HCT116 (cell line): ENCODE results near the gene CACNA1S. TPM values are rescaled to one million over a fixed set of nuclear protein-coding genes. Genes with fewer than 3 reads are reported as not detected.

Source experiments
- ATAC-seq: fragments of 200-7000 bp; cut with Tn5 transposase; 2 replicates; pipeline ENCODE4 v1.9.1; 2020; ENCODE audit warnings: mild to moderate bottlenecking, moderate library complexity
- BruUV-seq: library from RNA; stranded (reverse); fragments of 400-500 nt; replicated peaks from 2 replicates; lab custom pipeline; 2021; lab: Mats Ljungman, UMichigan
- CTCF ChIA-PET: fragments of 300-600 bp; sonication (Branson Sonifier 250); formaldehyde crosslinking; loops from one replicate; lab custom pipeline; 2021; ENCODE audit warnings: antibody characterized with exemption; lab: Charles Lee
- POLR2A ChIA-PET: fragments of 300-600, 350-600 bp; sonication (Branson Sonifier 250); formaldehyde crosslinking; loops from one replicate; lab custom pipeline; 2021; ENCODE audit warnings: antibody characterized with exemption; lab: Charles Lee
- RAD21 ChIA-PET, 2 experiments: fragments of 300-600 bp; sonication (Branson Sonifier 250); formaldehyde crosslinking; loops; one replicate each; lab custom pipeline; 2023; ENCODE audit warnings: low total read pairs in 2 of 2; ENCODE audit not compliant: uncharacterized antibody in 2 of 2, unreplicated experiment in 2 of 2, low non-redundant PET in 1 of 2; lab: Charles Lee
- DNase-seq: peaks from one replicate; pipeline ENCODE4 v3.0.0-alpha.2; 2010; ENCODE audit warnings: low read depth, low spot score
- H2AFZ ChIP-seq: fragments of 200-600 bp; shearing (Covaris generic), sonication (generic); 2 replicates; pipeline ENCODE4 v1.6.1; 2017; ENCODE audit warnings: low read depth, mixed run types, mixed read lengths, antibody characterized with exemption, low read length; ENCODE audit not compliant: poor library complexity, severe bottlenecking
- H3K27ac ChIP-seq: 2 replicates; pipeline ENCODE4 v1.5.1; 2012; ENCODE audit warnings: low read depth, low read length
- H3K27me3 ChIP-seq: fragments of 200-600 bp; sonication (generic); 2 replicates; pipeline ENCODE4 v1.6.1; 2016; ENCODE audit warnings: mixed run types, low read length, mixed read lengths; ENCODE audit not compliant: insufficient read depth
- H3K36me3 ChIP-seq, 2 experiments: fragments of 200-500 bp in 1 of 2; fragments of 200-600 bp in 1 of 2; sonication (Bioruptor generic) in 1 of 2; sonication (generic) in 1 of 2; 2 replicates each; pipeline versions ENCODE4 v1.5.1 to v1.6.1; 2014 to 2016; ENCODE audit warnings: low read length in 2 of 2, inconsistent platforms in 1 of 2, mixed read lengths in 1 of 2, mixed run types in 1 of 2; ENCODE audit not compliant: insufficient read depth in 2 of 2, control insufficient read depth in 1 of 2
- H3K4me1 ChIP-seq, 2 experiments: fragments of 200-600 bp in 1 of 2; sonication (generic) in 1 of 2; 2 replicates each; pipeline versions ENCODE4 v1.5.1 to v1.6.1; 2012 to 2017; ENCODE audit warnings: low read length in 2 of 2, inconsistent platforms in 1 of 2, mild to moderate bottlenecking in 1 of 2, mixed read lengths in 1 of 2, mixed run types in 1 of 2, moderate library complexity in 1 of 2; ENCODE audit not compliant: insufficient read depth in 2 of 2, control insufficient read depth in 1 of 2
- H3K4me2 ChIP-seq: fragments of 200-600 bp; sonication (generic); 2 replicates; pipeline ENCODE4 v1.6.1; 2017; ENCODE audit warnings: mixed run types, low read length, mixed read lengths
- H3K4me3 ChIP-seq, 2 experiments: fragments of 200-600 bp in 1 of 2; sonication (generic) in 1 of 2; replicated peaks in 1 of 2; 2 replicates each; pipeline ENCODE4 v1.5.1; 2011 to 2016; ENCODE audit warnings: low read length in 2 of 2, control low read depth in 1 of 2, low read depth in 1 of 2, mild to moderate bottlenecking in 1 of 2, mixed read lengths in 1 of 2, mixed run types in 1 of 2
- H3K79me2 ChIP-seq: fragments of 200-600 bp; sonication (generic); 2 replicates; pipeline ENCODE4 v1.6.1; 2017; ENCODE audit warnings: mild to moderate bottlenecking, mixed run types, low read length, moderate library complexity, mixed read lengths; ENCODE audit not compliant: insufficient read depth
- H3K9ac ChIP-seq: fragments of 200-600 bp; sonication (generic); 2 replicates; pipeline ENCODE4 v1.6.1; 2016; ENCODE audit warnings: low read length, mixed read lengths
- H3K9me2 ChIP-seq: fragments of 200-600 bp; sonication (generic), shearing (Covaris generic); 2 replicates; pipeline ENCODE4 v1.6.1; 2017; ENCODE audit warnings: mixed run types, mild to moderate bottlenecking, moderate library complexity; ENCODE audit not compliant: insufficient read depth
- H3K9me3 ChIP-seq, 2 experiments: fragments of 200-500 bp in 1 of 2; fragments of 200-600 bp in 1 of 2; sonication (Bioruptor generic) in 1 of 2; sonication (generic) in 1 of 2; 2 replicates each; pipeline ENCODE4 v1.6.1; 2014 to 2017; ENCODE audit warnings: low read length in 2 of 2, mixed read lengths in 2 of 2, inconsistent platforms in 1 of 2, low read depth in 1 of 2, mild to moderate bottlenecking in 1 of 2, mixed run types in 1 of 2, moderate library complexity in 1 of 2; ENCODE audit not compliant: control insufficient read depth in 1 of 2, insufficient read depth in 1 of 2
- H4K20me1 ChIP-seq: fragments of 200-600 bp; sonication (generic), shearing (Covaris generic); 2 replicates; pipeline ENCODE4 v1.6.1; 2017; ENCODE audit warnings: mixed run types, mild to moderate bottlenecking, moderate library complexity; ENCODE audit not compliant: insufficient read depth
- CBX3 ChIP-seq: IDR thresholded peaks from 2 replicates; pipeline ENCODE4 v1.6.1; 2012; ENCODE audit warnings: low read depth
- CEBPB ChIP-seq: IDR thresholded peaks from 2 replicates; pipeline ENCODE4 v1.6.1; 2012; ENCODE audit warnings: low read depth
- EGR1 ChIP-seq: IDR thresholded peaks from 2 replicates; pipeline ENCODE4 v1.6.1; 2012; ENCODE audit warnings: low read depth
- FOSL1 ChIP-seq: IDR thresholded peaks from 2 replicates; pipeline ENCODE4 v1.6.1; 2012; ENCODE audit warnings: low read depth
- POLR2AphosphoS5 ChIP-seq: IDR thresholded peaks from 2 replicates; pipeline ENCODE4 v1.6.1; 2011; ENCODE audit warnings: mild to moderate bottlenecking, low read depth, low read length, moderate library complexity
- RAD21 ChIP-seq: IDR thresholded peaks from 2 replicates; pipeline ENCODE4 v1.6.1; 2012; ENCODE audit warnings: low read depth, mild to moderate bottlenecking
- SIN3A ChIP-seq: IDR thresholded peaks from 2 replicates; pipeline ENCODE4 v1.6.1; 2012; ENCODE audit warnings: low read depth
- TCF7L2 ChIP-seq: IDR thresholded peaks from 2 replicates; pipeline ENCODE4 v1.7.0; 2011; ENCODE audit warnings: borderline replicate concordance, inconsistent platforms; ENCODE audit not compliant: insufficient read depth, insufficient read length; ENCODE audit errors: extremely low read depth
- intact Hi-C: fragments of 100-400 bp; cut with micrococcal nuclease; formaldehyde crosslinking; loops from 2 replicates; pipeline ENCODE4 v1.10.0; 2022
- total RNA-seq: library from RNA; stranded (reverse); gene quantifications from one replicate; pipeline ENCODE4 v1.2.1, GENCODE V29; 2021; ENCODE audit not compliant: unreplicated experiment
- TF ChIP-seq, protein P1 (sequence below), 3 experiments: fragments of 200-600 bp in 1 of 3; sonication (generic) in 1 of 3; IDR thresholded peaks in 2 of 3; conservative IDR thresholded peaks in 1 of 3; 2 replicates each; pipeline ENCODE4 v1.5.1; 2012 to 2017; ENCODE audit warnings: low read depth in 2 of 3, low read length in 2 of 3, antibody characterized with exemption in 1 of 3, borderline replicate concordance in 1 of 3, control low read depth in 1 of 3, mild to moderate bottlenecking in 1 of 3, mixed read lengths in 1 of 3, mixed run types in 1 of 3, moderate library complexity in 1 of 3; ENCODE audit not compliant: insufficient read depth in 1 of 3
- TF ChIP-seq, protein P2 (sequence below): IDR thresholded peaks from 2 replicates; pipeline ENCODE4 v1.6.1; 2012
- TF ChIP-seq, protein P3 (sequence below): IDR thresholded peaks from 2 replicates; pipeline ENCODE4 v1.6.1; 2012

CACNA1S gene
- total RNA-seq, 1 experiment from 2014 or later = not detected

DNA sequence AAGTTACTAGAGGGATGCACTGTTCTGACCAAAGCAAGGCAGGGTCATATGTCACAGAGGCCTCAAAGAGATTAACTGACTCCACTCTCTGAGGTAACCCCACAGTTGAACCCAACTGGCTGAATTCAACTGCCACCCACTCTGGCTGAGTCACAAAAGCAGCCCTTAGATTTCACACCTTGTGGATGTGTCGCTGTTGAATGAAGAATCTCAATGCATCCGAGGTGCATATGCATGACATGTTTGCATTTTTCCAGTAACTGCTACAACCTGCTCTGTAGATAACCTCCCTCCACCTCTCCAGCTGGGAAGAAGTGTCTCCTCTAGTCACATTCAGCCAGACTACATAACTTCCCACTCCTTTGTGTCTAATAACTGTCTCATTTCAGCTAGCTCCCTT, 60.8 kb downstream of the CACNA1S start:
- H3K9me2 ChIP-seq = no peaks in the 10 kb centered on the region
- TF ChIP-seq, protein P1, sequence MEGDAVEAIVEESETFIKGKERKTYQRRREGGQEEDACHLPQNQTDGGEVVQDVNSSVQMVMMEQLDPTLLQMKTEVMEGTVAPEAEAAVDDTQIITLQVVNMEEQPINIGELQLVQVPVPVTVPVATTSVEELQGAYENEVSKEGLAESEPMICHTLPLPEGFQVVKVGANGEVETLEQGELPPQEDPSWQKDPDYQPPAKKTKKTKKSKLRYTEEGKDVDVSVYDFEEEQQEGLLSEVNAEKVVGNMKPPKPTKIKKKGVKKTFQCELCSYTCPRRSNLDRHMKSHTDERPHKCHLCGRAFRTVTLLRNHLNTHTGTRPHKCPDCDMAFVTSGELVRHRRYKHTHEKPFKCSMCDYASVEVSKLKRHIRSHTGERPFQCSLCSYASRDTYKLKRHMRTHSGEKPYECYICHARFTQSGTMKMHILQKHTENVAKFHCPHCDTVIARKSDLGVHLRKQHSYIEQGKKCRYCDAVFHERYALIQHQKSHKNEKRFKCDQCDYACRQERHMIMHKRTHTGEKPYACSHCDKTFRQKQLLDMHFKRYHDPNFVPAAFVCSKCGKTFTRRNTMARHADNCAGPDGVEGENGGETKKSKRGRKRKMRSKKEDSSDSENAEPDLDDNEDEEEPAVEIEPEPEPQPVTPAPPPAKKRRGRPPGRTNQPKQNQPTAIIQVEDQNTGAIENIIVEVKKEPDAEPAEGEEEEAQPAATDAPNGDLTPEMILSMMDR (IDR thresholded peaks at IDR 0.05 in 2 of 3, conservative IDR thresholded peaks at IDR 0.05 in 1 of 3; ENCODE audit: borderline replicate concordance in 1 of 3, insufficient read depth in 1 of 3, low read depth in 2 of 3, low read length in 2 of 3) = no peak
- TF ChIP-seq EGR1 = no peak
- no peak for TF ChIP-seq FOSL1
- TF ChIP-seq, protein P2, sequence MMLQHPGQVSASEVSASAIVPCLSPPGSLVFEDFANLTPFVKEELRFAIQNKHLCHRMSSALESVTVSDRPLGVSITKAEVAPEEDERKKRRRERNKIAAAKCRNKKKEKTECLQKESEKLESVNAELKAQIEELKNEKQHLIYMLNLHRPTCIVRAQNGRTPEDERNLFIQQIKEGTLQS = no peak
- TF ChIP-seq CEBPB = no peak
- TF ChIP-seq CBX3 = no peak
- TF ChIP-seq SIN3A = no peak
- no peak for TF ChIP-seq RAD21
- TF ChIP-seq POLR2AphosphoS5 = no peak
- TF ChIP-seq, protein P3, sequence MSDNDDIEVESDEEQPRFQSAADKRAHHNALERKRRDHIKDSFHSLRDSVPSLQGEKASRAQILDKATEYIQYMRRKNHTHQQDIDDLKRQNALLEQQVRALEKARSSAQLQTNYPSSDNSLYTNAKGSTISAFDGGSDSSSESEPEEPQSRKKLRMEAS = no peak
- no peak for TF ChIP-seq TCF7L2
- no peak overlapping the region for H3K4me3 ChIP-seq
- no peaks in the 10 kb centered on the region for H3K9me3 ChIP-seq
- H3K36me3 ChIP-seq = no peaks in the 10 kb centered on the region
- no peak overlapping the region for H3K4me2 ChIP-seq
- ATAC-seq (no peak), DNase-seq (no peak)
- intact Hi-C loops = no loop called here
- no peak overlapping the region for H2AFZ ChIP-seq
- no TSS peak for BruUV-seq
- POLR2A ChIA-PET = no interaction called here
- H3K9ac ChIP-seq = no peak overlapping the region
- H3K27me3 ChIP-seq = no peaks in the 10 kb centered on the region
- RAD21 ChIA-PET = no interaction called here
- no peak overlapping the region for H3K27ac ChIP-seq
- no peaks in the 10 kb centered on the region for H4K20me1 ChIP-seq
- no peaks in the 10 kb centered on the region for H3K4me1 ChIP-seq
- CTCF ChIA-PET = interaction anchor here (1.1 kb wide), 1 partner anchor 35 kb away, joined by 3 read pairs; no protein-coding TSS in a partner anchor
- H3K79me2 ChIP-seq = no peaks in the 10 kb centered on the region
